Panc1 (cell line): ENCODE results near the gene ZNF420. TPM values are rescaled to one million over a fixed set of nuclear protein-coding genes. Genes with fewer than 3 reads are reported as not detected.

ENCODE experiments used
- ATAC-seq: fragments of 200-7000 bp; cut with Tn5 transposase; 2 replicates; pipeline ENCODE4 v1.9.1; 2020; ENCODE audit warnings: mild to moderate bottlenecking, moderate library complexity
- BruUV-seq: library from RNA; stranded (reverse); fragments of 400-500 nt; replicated peaks from 2 replicates; lab custom pipeline; 2021; lab: Mats Ljungman, UMichigan
- CTCF ChIA-PET: fragments of 300-600 bp; sonication (Branson Sonifier 250); formaldehyde crosslinking; loops from one replicate; lab custom pipeline; 2022; ENCODE audit warnings: antibody characterized with exemption; lab: Charles Lee
- POLR2A ChIA-PET: fragments of 300-600 bp; sonication (Branson Sonifier 250); formaldehyde crosslinking; loops from one replicate; lab custom pipeline; 2022; ENCODE audit warnings: antibody characterized with exemption; lab: Charles Lee
- DNase-seq: peaks from one replicate; pipeline ENCODE4 v3.0.0-alpha.2; 2010; ENCODE audit warnings: low read depth, low spot score
- H3K27ac ChIP-seq: 2 replicates; pipeline ENCODE4 v1.5.1; 2011; ENCODE audit warnings: mild to moderate bottlenecking, low read length, inconsistent platforms
- H3K27me3 ChIP-seq: fragments of 200-500 bp; sonication (Bioruptor generic); 2 replicates; pipeline ENCODE4 v1.6.0; 2014; ENCODE audit warnings: low read length, inconsistent platforms; ENCODE audit not compliant: control insufficient read depth, insufficient read depth
- H3K36me3 ChIP-seq: fragments of 200-500 bp; sonication (Bioruptor generic); 2 replicates; pipeline ENCODE4 v1.5.1; 2014; ENCODE audit warnings: inconsistent platforms, mild to moderate bottlenecking, low read length, moderate library complexity; ENCODE audit not compliant: control insufficient read depth, insufficient read depth
- H3K4me1 ChIP-seq: 2 replicates; pipeline ENCODE4 v1.5.1; 2011; ENCODE audit warnings: inconsistent platforms, mild to moderate bottlenecking, low read length, moderate library complexity; ENCODE audit not compliant: control insufficient read depth, insufficient read depth
- H3K4me3 ChIP-seq, 2 experiments: 2 replicates each; pipeline ENCODE4 v1.5.1; 2011 to 2012; ENCODE audit warnings: low read depth in 2 of 2, low read length in 2 of 2, mild to moderate bottlenecking in 2 of 2, inconsistent platforms in 1 of 2, moderate library complexity in 1 of 2
- H3K9me3 ChIP-seq: fragments of 200-500 bp; sonication (Bioruptor generic); 2 replicates; pipeline ENCODE4 v1.5.1; 2014; ENCODE audit warnings: low read depth, mild to moderate bottlenecking, inconsistent platforms, low read length, moderate library complexity; ENCODE audit not compliant: control insufficient read depth, insufficient read depth
- POLR2AphosphoS5 ChIP-seq: IDR thresholded peaks from 2 replicates; pipeline ENCODE4 v1.6.1; 2012; ENCODE audit warnings: mild to moderate bottlenecking, low read depth, low read length, moderate library complexity
- SIN3A ChIP-seq: IDR thresholded peaks from 2 replicates; pipeline ENCODE4 v1.6.1; 2012; ENCODE audit warnings: low read depth, mild to moderate bottlenecking, low read length, moderate library complexity, borderline replicate concordance; ENCODE audit not compliant: insufficient read depth
- TCF7L2 ChIP-seq: IDR thresholded peaks from 2 replicates; pipeline ENCODE4 v1.6.1; 2011; ENCODE audit warnings: mild to moderate bottlenecking, low read depth, low read length, inconsistent platforms
- in situ Hi-C: cut with HindIII; loops from 2 replicates; pipeline ENCODE4 v1.10.0; 2016; ENCODE audit warnings: low sequenced_read_pairs, low pct_unique_long_range_greater_than_20kb
- intact Hi-C: fragments of 100-400 bp; cut with micrococcal nuclease; formaldehyde crosslinking; loops from one replicate; pipeline ENCODE4 v1.10.0; 2022; ENCODE audit not compliant: unreplicated experiment
- total RNA-seq: library from RNA; stranded (reverse); gene quantifications from one replicate; pipeline ENCODE4 v1.2.1, GENCODE V29; 2021; ENCODE audit not compliant: unreplicated experiment
- TF ChIP-seq, protein P1 (sequence below), 2 experiments: IDR thresholded peaks; 2 replicates each; pipeline ENCODE4 v1.6.1; 2011 to 2012; ENCODE audit warnings: low read depth in 2 of 2, control low read depth in 1 of 2, low read length in 1 of 2, mild to moderate bottlenecking in 1 of 2, moderate library complexity in 1 of 2; ENCODE audit not compliant: insufficient read depth in 1 of 2
- TF ChIP-seq, protein P2 (sequence below): fragments of 450-650 bp; IDR thresholded peaks from 2 replicates; pipeline ENCODE4 v1.5.1; 2017; ENCODE audit warnings: mild to moderate bottlenecking

The ZNF420 gene
- total RNA-seq, 1 experiment from 2014 or later, result 13.7 TPM

GRCh38 chr19:37055330-37055729 lies 22.9 kb upstream of the ZNF420 start:
- Histone ChIP-seq H3K36me3 (no peaks in the 10 kb centered on the region), H3K4me3 (no peak overlapping the region), H3K27me3 (no peaks in the 10 kb centered on the region), H3K9me3 (peaks cover 11% of the 10 kb centered on the region; the same call in 1 of the 2 replicates), H3K27ac (no peak overlapping the region), H3K4me1 (no peaks in the 10 kb centered on the region)
- ATAC-seq (no peak), DNase-seq (no peak)
- no TSS peak for BruUV-seq
- TF ChIP-seq, protein P1, sequence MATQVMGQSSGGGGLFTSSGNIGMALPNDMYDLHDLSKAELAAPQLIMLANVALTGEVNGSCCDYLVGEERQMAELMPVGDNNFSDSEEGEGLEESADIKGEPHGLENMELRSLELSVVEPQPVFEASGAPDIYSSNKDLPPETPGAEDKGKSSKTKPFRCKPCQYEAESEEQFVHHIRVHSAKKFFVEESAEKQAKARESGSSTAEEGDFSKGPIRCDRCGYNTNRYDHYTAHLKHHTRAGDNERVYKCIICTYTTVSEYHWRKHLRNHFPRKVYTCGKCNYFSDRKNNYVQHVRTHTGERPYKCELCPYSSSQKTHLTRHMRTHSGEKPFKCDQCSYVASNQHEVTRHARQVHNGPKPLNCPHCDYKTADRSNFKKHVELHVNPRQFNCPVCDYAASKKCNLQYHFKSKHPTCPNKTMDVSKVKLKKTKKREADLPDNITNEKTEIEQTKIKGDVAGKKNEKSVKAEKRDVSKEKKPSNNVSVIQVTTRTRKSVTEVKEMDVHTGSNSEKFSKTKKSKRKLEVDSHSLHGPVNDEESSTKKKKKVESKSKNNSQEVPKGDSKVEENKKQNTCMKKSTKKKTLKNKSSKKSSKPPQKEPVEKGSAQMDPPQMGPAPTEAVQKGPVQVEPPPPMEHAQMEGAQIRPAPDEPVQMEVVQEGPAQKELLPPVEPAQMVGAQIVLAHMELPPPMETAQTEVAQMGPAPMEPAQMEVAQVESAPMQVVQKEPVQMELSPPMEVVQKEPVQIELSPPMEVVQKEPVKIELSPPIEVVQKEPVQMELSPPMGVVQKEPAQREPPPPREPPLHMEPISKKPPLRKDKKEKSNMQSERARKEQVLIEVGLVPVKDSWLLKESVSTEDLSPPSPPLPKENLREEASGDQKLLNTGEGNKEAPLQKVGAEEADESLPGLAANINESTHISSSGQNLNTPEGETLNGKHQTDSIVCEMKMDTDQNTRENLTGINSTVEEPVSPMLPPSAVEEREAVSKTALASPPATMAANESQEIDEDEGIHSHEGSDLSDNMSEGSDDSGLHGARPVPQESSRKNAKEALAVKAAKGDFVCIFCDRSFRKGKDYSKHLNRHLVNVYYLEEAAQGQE (IDR thresholded peaks at IDR 0.05; ENCODE audit: insufficient read depth in 1 of 2, low read depth in 2 of 2, low read length in 1 of 2), result no peak
- TF ChIP-seq POLR2AphosphoS5, result no peak
- no peak for TF ChIP-seq SIN3A
- TF ChIP-seq, protein P2, sequence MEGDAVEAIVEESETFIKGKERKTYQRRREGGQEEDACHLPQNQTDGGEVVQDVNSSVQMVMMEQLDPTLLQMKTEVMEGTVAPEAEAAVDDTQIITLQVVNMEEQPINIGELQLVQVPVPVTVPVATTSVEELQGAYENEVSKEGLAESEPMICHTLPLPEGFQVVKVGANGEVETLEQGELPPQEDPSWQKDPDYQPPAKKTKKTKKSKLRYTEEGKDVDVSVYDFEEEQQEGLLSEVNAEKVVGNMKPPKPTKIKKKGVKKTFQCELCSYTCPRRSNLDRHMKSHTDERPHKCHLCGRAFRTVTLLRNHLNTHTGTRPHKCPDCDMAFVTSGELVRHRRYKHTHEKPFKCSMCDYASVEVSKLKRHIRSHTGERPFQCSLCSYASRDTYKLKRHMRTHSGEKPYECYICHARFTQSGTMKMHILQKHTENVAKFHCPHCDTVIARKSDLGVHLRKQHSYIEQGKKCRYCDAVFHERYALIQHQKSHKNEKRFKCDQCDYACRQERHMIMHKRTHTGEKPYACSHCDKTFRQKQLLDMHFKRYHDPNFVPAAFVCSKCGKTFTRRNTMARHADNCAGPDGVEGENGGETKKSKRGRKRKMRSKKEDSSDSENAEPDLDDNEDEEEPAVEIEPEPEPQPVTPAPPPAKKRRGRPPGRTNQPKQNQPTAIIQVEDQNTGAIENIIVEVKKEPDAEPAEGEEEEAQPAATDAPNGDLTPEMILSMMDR, result no peak
- TF ChIP-seq TCF7L2, result no peak
- ChIA-PET POLR2A (no interaction called here), CTCF (no interaction called here)
- intact Hi-C loops, result no loop called here
- in situ Hi-C loops, result no loop called here

DNA sequence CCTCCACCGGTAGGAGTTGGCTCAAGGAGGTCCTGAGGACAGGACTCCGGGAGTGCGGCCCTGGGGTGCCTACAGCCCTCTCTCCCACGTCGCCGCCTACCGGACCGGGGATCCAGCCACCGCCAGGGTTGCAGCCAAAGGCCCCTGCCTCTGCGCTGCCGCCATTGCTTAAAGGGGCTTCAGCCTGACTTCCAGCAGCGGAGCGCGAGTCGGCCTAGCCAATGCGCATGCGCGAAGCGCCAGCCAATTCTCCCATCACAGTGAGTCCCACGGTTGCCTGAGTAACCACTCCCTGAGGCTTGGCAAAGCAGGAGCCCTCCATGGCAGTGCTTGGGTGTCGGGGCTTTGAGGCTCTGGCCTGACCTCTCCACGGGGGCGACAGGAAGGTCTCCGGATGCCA lies 21.5 kb upstream of the ZNF420 start:
- in situ Hi-C loops (no loop called here), intact Hi-C loops (no loop called here)
- BruUV-seq, result no TSS peak
- ATAC-seq, result no peak
- Histone ChIP-seq H3K27ac (no peak overlapping the region), H3K36me3 (no peaks in the 10 kb centered on the region), H3K9me3 (peaks cover 17% of the 10 kb centered on the region; the same call in 1 of the 2 replicates), H3K4me1 (no peaks in the 10 kb centered on the region), H3K27me3 (no peaks in the 10 kb centered on the region), H3K4me3 (no peak overlapping the region)
- DNase-seq, result no peak
- TF ChIP-seq, protein P2, result no peak
- TF ChIP-seq, protein P1 (IDR thresholded peaks at IDR 0.05; ENCODE audit: insufficient read depth in 1 of 2, low read depth in 2 of 2, low read length in 1 of 2), result no peak
- ChIA-PET POLR2A (no interaction called here), CTCF (no interaction called here)
